HG02678 (cell line): ENCODE data around the gene ADAMTS12.

Source experiments
- ATAC-seq: cut with Tn5 transposase; IDR thresholded peaks from one replicate; pipeline ENCODE4 v1.9.1; 2021; ENCODE audit warnings: mild to moderate bottlenecking, moderate library complexity; ENCODE audit not compliant: unreplicated experiment

ADAMTS12 gene

DNA sequence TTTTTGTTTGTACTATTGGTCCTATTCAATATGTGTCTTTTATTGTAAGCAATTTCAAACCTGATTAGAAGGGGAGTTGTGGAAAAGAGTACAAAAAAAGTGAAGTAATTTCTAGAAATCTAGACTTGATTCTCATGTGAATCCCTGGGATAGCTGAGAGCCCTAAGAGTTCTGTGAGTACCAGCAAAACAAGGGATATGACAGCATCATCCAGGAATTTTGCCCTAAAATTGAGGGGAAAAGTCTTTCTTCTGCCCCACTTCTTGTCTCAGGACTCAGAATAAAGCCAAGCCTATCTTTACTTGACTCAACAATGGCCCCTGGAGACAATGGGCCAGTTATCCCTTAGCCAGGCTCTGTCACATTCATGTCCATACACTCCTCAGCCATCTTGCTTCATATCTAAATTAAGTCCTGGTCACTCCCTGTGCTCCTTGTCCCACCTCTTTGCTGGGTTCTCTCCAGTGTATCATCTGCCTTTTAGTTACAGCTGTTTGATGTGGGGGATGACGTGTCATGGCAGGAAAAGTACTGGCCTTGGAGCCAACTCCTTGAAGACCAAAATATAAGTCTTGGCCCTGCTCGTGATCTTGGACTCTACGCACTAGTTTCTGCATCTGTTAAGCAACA is 81.2 kb downstream of the ADAMTS12 start:
- ATAC-seq = no peak

DNA sequence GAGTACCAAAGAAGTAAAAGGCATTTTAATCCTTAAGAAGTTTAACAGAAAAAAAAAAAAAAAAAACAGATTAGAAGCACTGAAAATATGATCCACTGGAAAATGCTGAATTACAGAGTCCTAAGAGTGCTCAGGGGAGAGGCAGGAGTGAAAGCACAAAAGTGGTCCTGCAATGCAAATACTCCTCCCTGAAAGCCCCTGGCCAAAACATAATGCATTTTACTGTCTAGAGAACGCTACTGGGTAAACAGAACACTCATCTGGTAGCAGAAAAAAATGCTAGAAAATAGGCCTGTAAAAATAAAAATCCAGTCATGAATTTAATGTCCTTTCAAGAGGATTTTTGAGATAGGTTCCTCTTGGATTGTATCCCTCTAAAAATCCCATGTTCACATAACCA is 81.9 kb downstream of the ADAMTS12 start:
- no peak for ATAC-seq

DNA sequence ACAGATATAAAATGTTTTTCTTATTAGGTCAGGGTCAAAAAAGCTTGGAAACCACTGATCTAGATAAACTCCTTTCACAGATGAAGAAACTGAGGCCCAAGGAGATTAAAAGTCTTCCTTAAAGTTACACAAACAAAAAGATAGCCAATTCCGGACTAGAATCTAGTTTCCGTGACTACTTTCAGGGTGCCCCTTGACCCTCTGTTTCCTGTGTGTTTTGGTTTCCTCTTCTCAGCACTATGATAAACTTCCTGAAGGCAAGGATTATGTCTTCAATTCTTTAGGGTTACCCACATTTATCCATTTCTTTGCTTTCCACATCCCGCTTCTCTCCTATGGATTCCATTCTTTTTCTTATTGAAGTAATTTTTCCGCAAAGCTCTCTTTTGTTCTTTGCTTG is 83.1 kb downstream of the ADAMTS12 start:
- no peak for ATAC-seq

DNA sequence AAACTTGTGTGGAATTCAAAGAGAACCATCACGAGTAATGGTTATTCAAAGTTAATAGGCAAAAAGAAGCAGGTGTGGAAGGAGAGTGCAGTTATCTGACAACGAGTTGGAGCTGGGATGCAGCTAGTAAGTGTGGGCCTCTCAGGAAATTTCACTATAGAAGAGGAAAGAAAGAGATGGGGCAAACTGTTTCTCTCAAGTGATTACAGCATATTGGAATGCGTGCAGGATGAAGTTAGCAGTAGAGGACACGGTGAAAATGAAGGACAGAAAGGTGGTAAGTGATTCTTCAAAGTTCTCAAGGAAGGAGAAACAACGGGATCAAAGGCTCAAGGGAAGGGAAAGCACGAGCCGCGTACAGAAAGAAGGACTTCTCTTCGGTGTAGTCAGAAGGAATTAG is 84.0 kb downstream of the ADAMTS12 start:
- no peak for ATAC-seq

DNA sequence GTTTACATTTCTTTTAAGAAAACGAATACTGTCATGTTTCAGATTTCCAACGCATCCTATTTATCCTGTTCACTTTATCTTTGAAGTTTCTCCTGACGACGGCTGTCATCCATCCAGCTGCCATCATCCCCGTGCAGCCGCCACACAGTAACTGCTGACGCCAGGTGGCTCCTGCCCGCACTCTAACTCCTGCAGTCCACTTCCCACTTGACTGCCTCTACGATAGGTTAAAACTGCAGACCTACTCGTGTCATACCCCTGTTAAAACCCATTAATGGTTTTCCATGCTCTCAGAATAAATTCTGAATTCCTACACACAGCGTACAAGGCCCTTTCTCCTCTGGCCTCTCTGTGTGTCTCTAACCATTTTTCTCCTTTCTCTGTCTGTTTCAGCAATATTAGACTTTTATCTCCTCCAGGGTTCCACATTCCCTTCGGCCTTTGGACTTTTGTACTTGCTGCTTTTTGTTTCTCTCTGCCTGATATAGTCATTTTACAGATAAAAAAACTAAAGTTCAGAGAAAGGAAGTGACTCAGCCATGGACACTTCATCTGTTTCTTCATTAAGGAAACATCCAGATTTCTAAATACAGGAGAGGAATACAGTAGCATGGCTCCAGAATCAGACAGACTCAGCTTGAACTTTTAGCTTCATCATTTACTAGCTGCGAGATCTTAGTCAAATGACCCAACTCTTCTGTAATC is 84.9 kb downstream of the ADAMTS12 start:
- no peak for ATAC-seq

DNA sequence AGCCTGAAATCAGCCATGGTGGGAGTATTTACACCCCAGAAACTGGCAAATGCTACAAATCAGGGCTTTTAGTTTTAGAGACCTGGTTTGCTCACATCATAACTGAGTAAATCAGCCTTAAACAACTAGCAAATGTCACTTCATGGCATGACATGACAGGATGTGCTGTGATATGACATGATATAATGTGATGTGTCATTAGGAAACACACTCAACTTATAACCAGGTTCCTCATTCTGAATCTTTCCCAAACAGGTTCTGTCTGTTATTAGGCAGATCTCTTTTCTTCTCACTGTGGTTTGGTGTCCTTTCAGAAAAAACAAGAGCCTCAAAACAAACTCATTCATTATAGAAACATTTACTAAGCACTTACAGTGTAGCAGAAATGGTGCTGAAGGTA is 90.5 kb downstream of the ADAMTS12 start:
- ATAC-seq = no peak

DNA sequence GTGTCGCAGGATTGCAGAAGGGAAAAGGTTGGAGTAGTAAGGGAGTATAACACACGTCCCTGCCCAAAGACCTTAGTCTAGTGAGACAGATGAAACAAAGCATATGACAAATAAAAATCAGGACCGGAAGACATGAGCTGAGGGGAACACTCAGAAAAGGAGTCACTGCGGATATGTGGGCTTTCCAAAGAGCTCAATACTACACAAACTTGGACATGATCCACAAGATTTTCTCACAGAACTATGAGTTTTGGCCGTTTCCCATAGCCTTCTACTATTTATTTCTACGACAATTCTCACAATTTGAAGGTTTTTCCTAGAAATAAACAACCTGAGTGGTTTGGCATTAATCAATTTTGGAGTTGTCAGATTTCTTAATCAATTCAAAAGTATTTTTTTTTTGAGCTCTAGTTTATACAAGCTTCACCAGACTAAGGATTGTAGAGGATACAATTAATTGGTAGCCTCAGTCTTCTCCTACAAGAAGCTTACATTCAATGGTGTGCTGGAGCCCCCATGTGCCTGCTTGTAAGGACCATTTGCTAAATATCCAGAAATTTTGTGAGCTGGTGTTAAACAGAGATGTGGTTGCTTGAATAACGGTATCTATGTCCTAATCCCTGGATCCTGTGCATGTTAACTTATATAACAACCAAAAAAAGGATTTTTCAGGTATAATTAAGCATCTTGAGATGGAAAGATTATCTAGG is 91.4 kb downstream of the ADAMTS12 start:
- ATAC-seq = no peak

DNA sequence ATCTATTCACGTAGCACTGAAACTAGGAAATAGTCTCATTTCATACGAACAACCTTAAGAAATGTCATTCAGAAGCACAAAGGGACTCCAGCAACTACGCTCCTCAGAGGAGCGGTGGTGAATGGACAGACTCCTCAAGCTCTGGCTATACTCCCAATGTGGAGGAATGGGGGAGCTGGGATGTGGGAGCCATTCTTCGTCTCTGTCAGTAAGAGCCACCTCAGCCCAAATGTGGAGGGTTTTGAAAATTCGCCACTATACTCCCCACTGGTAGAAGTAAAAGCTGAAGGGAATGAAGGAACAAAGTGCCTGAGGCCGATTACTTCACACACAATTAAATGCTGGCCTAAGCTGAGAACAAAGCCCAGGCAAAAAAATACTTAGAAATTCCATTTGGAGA is 96.3 kb downstream of the ADAMTS12 start:
- no peak for ATAC-seq

DNA sequence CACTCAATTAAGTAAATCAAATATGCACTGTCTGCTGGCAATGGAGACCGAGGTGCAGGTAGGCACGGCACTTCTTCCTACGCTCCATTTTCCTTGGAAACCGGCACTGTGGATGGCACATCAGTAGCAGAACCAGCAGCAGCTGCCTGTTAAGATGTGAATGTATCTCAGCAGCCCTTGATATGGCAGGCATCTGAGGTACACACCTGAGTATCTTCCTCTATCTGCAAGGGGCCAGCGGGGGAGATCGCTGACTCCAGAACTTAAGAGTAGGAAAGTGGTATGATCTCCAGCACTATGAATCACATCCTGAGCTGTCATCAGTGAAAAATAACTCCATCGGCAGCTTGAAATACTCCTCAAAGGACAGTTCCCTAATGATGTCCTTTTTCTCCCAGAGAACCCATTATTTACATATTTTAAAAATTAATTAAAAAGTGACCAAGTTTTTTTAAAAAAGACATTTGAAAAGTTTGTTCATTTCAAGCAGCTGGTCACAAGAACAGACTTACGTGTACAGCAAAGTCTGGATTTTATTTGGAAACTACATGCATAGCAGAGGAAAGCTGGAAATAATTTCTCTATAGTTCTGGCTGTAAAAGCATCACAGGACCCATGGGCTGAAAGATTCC is 97.1 kb downstream of the ADAMTS12 start:
- ATAC-seq = no peak

DNA sequence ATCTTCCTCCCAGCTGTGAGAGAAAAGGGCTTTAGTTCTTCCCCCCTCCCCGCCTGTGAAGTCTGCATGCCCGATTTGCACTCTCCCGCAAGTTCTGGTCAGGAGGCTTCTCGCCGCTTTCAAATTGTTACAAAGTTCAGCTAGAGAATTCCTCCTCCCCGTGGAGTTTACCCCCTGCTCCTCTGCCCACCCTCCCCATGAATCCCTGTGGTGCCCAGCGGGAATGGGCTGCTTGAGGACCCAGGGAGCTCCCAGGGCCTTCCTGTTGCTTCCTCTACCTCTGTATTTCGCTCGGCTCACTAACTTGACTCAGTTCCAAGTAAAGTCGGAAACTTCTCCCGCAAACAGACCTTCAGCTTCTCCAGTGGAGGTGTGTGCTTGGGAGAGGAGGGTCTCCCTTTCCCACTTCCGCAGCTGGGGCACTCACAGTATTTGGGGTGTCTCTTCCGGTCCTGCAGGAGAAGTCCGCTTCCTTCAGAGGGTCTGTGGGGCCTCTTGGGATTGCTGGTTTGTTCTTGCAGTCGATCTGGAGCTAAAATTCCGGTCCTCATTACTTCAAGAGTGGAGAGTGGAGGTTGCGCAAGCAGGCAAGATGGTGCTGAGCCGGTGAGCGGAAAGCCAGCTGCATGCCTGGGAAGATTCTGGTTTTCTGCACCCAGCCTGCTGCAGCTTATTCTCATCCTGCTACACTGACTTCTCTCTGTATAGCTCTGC is 97.8 kb downstream of the ADAMTS12 start:
- no peak for ATAC-seq

DNA sequence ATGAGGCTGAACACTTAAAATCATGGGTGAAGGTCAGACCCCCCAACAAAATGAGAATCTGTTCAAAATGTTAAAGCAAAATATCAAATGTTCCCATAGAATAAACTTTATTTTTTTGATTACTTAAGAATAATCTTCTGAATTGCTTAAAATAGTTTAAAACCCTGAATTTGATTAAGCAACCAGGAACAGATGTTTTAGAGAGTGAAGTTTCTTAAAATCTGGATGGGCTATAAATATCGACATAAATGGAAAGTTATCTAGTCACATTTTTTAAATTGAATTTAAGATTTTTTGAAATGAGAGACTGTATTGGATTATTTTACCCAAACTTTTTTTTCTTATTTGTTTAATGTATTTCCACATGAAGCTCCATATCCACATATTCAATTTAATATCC is 98.5 kb downstream of the ADAMTS12 start:
- ATAC-seq = no peak

DNA sequence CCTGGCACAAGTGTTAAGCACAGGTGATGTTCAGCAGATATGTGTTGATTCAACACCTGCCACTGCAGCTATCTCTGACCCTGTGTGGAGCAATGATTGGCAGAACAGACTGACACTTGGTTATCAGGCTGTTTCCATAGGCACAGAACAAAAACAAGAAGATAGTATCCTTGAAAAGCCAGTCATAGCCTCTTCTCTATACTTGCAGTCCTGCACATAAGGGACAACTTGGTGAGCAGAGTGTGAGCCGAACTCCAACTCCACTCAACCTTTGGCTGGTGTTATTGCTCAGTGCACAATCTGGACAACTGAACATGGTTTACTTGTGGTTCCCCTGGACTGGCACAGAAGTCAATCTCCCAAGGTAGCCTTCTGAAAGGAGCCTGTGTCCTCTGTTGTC is 99.2 kb downstream of the ADAMTS12 start:
- ATAC-seq = no peak

DNA sequence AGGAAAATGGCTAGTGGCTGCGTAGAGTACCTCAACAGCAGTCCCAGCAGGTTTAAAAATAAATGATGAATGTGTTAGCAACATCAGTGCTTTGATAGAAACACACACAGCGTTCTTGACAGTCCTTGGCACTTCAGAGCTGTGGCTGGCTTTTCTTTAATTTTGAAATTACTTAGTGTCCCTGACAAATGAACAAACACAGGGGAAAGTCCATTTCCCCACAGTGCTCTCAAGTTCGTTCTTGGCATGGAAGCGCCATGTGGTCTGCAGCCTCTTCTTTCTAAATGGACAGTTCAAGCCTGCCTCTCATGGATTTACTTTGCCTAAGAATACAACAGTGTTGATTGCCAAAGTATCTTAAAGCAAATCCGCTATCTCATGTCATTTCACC is 102.2 kb downstream of the ADAMTS12 start:
- ATAC-seq = no peak

DNA sequence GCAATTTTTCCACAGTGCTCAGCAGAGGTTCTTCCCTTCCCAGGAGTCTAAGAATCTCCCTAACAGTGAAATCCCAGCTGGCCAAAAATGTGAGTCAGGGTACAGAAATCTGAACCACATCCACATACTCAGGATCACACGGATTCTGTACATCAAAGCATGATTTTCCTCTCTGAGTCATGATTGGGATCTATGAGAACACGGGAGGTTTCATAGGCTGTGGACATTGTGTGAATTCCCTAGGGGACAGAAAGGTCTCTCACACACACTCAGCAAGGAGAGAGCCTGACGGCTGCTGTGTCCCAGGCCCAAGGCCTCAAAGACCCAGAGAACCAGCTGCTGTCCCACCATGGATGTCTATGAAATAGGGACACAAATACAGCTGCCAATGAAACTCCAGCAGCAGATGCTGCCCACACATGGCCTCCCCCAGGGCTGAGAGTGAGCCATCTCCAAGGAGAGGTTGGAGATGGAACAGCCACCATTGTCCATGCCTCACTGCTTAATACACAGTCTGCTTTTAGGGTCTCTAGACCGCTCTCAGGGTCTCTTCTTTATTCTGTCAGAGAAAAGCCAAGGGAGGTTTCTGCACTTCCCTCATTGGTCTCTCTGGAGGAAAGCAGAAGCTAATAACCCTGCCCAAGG is 102.7 kb downstream of the ADAMTS12 start:
- no peak for ATAC-seq

DNA sequence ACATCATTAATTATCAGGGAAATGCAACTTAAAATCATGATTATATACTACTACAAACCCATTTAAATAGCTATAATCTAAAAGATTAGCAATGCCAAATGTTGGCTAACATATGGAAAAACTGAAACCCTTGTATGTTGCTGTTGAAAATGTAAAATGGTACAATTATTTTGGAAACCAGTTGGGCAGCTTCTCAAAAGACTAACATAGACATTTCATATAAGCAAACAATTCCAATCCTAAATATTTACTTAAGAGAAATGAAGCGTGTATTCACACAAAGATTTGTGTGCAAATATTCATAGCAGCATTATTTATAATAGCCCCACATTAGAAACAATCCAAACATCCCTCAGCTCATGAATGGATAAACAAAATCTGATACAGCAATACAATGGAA is 106.2 kb downstream of the ADAMTS12 start:
- no peak for ATAC-seq

DNA sequence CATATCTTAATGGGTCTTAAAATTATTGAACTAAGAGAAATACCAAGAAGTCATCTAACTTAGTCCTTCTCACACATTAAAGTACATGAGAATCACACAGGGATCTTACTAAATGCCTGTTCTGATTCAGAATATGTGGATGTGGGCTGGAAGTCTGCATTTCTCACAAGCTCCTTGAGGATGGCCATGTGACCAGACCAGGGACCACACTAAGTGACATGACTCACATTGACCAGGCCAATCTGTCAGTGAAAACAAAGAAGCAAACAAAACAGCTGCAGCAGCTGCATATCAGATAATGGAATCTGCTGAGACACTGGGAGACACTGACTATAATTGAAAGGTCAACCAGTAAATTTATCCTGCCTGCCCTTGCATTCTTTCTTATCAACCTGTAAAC is 110.5 kb downstream of the ADAMTS12 start:
- ATAC-seq = no peak

DNA sequence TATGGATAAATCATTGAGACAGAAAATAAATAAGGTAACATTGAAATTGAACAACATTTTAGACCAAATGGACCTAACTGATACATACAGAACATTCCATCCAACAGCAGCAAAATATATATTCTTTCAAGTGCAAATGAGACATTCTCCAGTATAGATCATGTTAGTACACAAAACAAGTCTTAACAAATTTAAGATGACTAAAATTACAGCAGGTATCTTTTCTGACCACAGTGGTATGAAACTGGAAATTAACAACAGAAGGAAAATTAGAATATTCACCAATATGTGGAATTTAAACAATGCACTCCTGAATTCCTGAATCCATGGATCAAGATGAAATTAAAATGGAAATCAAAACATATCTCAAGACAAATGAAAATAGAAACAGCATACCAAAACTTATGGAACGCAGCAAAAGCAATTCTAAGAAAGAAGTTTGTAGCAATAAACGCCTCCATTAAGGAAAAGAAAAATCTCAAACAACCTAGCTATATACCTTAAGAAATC is 115.6 kb downstream of the ADAMTS12 start:
- no peak for ATAC-seq

DNA sequence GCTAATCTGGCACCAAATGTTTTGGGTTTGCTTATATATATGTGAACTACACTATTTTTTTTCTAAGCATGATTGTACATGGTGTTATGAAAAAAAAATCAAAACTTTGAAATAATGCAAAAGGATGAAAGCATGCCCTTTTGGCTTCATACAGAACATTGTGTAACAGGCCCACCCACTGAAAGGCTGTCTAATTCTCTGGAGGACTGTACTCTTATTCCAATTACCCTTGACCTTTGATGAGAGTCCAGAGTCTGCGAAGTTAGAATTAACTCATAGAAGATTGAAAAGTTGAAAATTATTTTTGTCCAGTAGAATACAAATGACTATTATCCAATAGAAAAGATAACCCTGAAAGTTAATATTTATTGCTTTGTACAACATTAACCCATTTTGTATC is 117.4 kb downstream of the ADAMTS12 start:
- ATAC-seq = no peak

DNA sequence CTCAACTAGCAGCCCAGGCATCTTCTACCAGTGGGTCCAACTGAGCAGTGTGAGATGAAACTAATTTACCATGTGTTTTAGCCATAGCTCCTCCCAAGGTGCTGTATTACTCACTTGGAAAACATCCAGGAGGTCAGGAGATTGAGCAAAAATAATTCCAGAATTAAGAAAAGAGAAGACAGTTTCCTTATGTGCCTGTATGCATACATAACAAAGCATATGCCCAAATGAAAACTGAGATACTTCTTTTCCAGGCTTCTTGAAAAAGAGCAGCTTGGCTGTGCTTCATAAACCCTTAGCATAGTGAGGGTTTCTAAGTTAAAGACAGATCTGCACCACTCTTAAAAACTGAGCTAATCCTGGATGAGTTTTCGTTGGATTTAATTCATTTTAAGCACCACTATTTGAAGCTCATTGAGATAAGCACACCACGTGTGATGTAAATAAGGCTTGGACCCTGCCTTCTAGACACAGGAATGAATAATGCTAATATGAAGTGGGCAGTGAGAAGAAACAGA is 119.4 kb downstream of the ADAMTS12 start:
- ATAC-seq = no peak

DNA sequence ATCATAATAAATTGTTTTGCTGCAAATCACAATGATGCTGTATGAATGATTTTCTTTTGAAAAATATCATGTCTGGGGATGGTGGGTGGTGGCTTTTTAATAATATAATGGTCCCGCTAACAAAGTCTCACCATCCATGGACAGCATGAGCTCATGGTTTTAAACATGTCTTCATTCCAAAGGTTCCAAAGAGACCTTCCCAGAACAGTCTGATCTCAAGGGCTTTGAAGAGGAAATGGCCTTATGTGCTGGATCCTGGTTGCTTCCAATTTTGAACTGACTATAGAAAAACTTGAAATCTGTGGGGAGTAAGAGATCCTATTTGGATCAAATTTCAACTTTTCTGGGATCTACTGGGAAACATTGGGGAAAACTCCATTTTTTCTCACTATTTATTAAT is 121.8 kb downstream of the ADAMTS12 start:
- ATAC-seq = no peak
